Muscle layer of duodenum (tissue), 2 donors: ENCODE data around the gene CACNA1B.

Experiments
- H3K27ac ChIP-seq: one replicate; pipeline ENCODE4 v1.7.0; 2013; ENCODE audit warnings: mild to moderate bottlenecking, low read length
- H3K27me3 ChIP-seq: one replicate; pipeline ENCODE4 v1.7.0; 2013; ENCODE audit warnings: low read depth, mild to moderate bottlenecking, control low read depth, low read length
- H3K36me3 ChIP-seq, 2 donors: one replicate each; pipeline ENCODE4 v1.7.0; 2013; ENCODE audit warnings: low read length in 2 of 2, control low read depth in 1 of 2, mild to moderate bottlenecking in 1 of 2; ENCODE audit not compliant: insufficient read depth in 2 of 2, control insufficient read depth in 1 of 2
- H3K4me1 ChIP-seq, 2 donors: one replicate each; pipeline ENCODE4 v1.7.0; 2013; ENCODE audit warnings: low read length in 2 of 2, mild to moderate bottlenecking in 2 of 2, control low read depth in 1 of 2, moderate library complexity in 1 of 2; ENCODE audit not compliant: insufficient read depth in 2 of 2, control insufficient read depth in 1 of 2
- H3K4me3 ChIP-seq, 2 donors: one replicate each; pipeline ENCODE4 v1.7.0; 2013; ENCODE audit warnings: low read length in 2 of 2, low read depth in 1 of 2, mild to moderate bottlenecking in 1 of 2
- H3K9me3 ChIP-seq, 2 donors: one replicate each; pipeline ENCODE4 v1.7.0; 2013; ENCODE audit warnings: low read length in 2 of 2, control low read depth in 1 of 2, mild to moderate bottlenecking in 1 of 2; ENCODE audit not compliant: control insufficient read depth in 1 of 2
- donor health status: healthy.

Gene CACNA1B

GRCh38 chr9:137946993-137947392 lies 69.4 kb downstream of the CACNA1B start:
- Histone ChIP-seq H3K4me1 (no peaks in the 10 kb centered on the region), H3K36me3 (no peaks in the 10 kb centered on the region), H3K4me3 (no peak overlapping the region), H3K27me3 (no peaks in the 10 kb centered on the region), H3K9me3 (peaks cover 5 to 7% of the 10 kb centered on the region in 2 donors), H3K27ac (no peak overlapping the region)

DNA sequence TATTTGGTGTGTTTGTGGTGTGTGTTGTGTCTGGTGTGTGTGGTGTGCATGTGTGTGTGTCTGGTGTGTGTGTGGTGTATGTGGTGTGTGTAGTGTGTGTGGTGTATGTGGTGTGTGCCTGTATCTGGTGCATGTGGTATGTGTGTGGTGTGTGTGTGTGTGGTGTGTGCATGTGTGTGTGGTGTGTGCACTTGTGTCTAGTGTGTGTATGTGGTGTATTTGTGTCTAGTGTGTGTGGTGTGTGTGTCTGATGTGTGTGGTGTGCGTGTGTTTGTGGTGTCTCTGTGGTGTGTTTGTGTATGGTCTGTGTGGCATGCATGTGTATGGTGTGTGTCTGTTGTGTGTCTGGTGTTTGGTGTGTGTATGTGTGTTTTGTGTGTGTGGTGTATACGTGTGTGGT lies 71.1 kb downstream of the CACNA1B start:
- no peaks in the 10 kb centered on the region for H3K36me3 ChIP-seq
- no peaks in the 10 kb centered on the region for H3K27me3 ChIP-seq
- no peaks in the 10 kb centered on the region for H3K4me1 ChIP-seq
- H3K4me3 ChIP-seq, result no peak overlapping the region
- peaks cover 5 to 7% of the 10 kb centered on the region in 2 donors for H3K9me3 ChIP-seq
- H3K27ac ChIP-seq, result no peak overlapping the region

DNA sequence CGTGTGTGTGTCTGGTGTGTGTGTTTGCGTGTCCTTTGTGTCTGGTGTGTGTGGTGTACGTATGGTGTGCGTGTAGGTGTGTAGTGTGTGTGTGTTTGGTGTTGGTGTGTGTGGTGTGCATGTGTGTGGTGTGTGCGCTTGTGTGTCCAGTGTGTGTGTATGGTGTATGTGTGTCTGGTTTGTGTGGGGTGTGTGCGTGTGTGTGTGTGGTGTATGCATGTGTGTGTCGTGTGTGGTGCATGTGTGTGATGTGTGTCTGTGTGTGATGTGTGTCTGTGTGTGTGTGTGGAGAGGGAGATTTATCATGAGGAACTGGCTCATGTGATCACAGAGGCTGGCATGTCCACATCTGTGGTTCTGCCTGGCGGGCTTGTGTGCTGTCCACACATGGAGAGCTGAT lies 71.7 kb downstream of the CACNA1B start:
- H3K36me3 ChIP-seq, result no peaks in the 10 kb centered on the region
- no peak overlapping the region for H3K4me3 ChIP-seq
- no peaks in the 10 kb centered on the region for H3K27me3 ChIP-seq
- H3K27ac ChIP-seq, result no peak overlapping the region
- peaks cover 5 to 7% of the 10 kb centered on the region in 2 donors for H3K9me3 ChIP-seq
- H3K4me1 ChIP-seq, result no peaks in the 10 kb centered on the region

DNA sequence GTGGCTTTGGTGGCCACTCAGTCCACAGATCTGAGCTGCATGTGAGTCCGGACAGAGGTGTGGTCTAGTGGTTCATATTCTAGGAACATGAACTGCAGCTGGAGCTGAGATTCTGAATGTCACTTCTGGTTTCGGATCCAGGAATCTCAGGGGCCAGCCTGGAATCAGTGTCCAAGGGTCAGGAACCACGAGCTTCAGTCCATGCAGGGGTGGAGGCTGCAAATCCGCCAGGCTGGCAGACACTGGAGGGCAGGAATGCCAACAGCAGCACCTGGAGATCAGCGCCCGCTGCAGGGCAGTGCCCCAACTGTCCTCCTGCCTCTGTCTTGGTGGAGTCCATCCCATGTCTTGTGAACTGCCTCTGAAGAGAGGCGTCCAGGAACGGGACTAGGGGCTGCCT lies 73.5 kb downstream of the CACNA1B start:
- Histone ChIP-seq H3K9me3 (no peaks in the 10 kb centered on the region), H3K4me1 (no peaks in the 10 kb centered on the region), H3K36me3 (no peaks in the 10 kb centered on the region), H3K27ac (no peak overlapping the region), H3K4me3 (no peak overlapping the region), H3K27me3 (no peaks in the 10 kb centered on the region)

DNA sequence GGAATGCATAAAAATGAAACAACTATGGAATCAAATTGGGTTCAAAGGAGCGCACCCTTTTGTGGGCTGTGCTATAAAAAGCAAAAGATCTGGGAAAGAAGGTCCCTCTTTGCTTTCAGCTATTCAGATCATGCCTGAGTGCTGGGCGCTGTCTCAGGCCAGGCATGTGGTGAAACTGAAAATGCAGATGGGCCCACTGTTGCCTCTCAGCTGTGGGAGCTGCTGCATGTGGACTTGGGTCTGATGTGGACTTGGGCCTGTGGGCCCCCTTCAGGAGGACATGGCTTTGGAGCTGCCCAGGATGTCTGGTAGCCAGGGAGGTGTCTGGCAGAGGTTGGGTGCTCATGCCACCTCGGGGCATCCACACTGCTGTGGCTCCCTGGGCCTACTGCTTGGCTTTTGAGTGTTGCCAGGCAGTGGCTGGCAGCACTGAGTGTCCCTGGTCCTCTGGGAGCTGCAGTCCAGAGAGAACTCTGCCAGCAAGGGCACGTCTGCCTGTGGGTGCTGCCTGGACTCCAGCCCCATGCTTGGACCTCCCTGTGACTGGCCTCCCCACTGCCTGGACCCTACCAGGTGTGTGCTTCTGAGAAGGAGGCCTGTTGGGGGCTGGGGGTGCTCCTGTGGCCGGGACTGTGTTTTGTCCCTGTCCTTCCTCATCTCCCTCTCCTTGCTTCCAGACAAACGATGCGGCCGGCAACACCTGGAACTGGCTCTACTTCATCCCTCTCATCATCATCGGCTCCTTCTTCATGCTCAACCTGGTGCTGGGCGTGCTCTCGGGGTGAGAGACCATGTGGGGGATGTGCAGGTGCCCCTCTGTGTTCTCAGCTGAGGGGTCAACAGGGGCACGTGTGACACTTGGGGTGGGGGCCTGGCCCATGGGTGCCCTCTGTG lies 74.3 kb downstream of the CACNA1B start:
- H3K27me3 ChIP-seq, result no peaks in the 10 kb centered on the region
- H3K36me3 ChIP-seq, result no peaks in the 10 kb centered on the region
- no peak overlapping the region for H3K4me3 ChIP-seq
- H3K4me1 ChIP-seq, result no peaks in the 10 kb centered on the region
- H3K9me3 ChIP-seq, result no peaks in the 10 kb centered on the region
- no peak overlapping the region for H3K27ac ChIP-seq

- H3K9me3 ChIP-seq, result no peaks in the 10 kb centered on the region
- no peak overlapping the region for H3K27ac ChIP-seq
- H3K4me1 ChIP-seq, result no peaks in the 10 kb centered on the region
- H3K36me3 ChIP-seq, result no peaks in the 10 kb centered on the region
- H3K27me3 ChIP-seq, result no peaks in the 10 kb centered on the region
- no peak overlapping the region for H3K4me3 ChIP-seq
Measured at GRCh38 chr9:137952976-137953666, 75.5 kb downstream of the CACNA1B start.

- no peaks in the 10 kb centered on the region for H3K36me3 ChIP-seq
- H3K27ac ChIP-seq, result no peak overlapping the region
Measured at GRCh38 chr9:137953683-137954438, 76.3 kb downstream of the CACNA1B start.

DNA sequence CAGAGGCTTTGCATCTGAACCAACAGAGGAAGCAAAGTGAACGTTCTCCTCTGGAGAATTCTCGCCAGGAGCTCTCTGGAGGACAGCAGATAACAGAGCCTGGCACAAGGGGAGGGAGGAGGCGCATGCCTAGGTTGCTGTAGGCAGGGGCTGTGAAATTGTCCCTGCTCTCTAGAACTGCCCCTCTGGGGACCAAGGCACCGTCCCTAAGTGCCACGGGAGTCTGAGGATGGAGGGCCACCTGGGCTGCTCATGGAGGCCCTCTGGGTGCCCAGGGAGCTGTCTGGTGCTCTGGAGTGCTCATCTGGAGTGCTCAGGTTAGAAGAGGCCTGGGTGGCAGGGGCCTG lies 77.6 kb downstream of the CACNA1B start:
- H3K9me3 ChIP-seq, result no peaks in the 10 kb centered on the region
- H3K27me3 ChIP-seq, result no peaks in the 10 kb centered on the region
- no peaks in the 10 kb centered on the region for H3K36me3 ChIP-seq
- no peak overlapping the region for H3K27ac ChIP-seq
- no peaks in the 10 kb centered on the region for H3K4me1 ChIP-seq
- no peak overlapping the region for H3K4me3 ChIP-seq

More at GRCh38 chr9:137953683-137954438, 76.3 kb downstream of the CACNA1B start:
- Histone ChIP-seq H3K4me1 (no peaks in the 10 kb centered on the region), H3K4me3 (no peak overlapping the region), H3K9me3 (no peaks in the 10 kb centered on the region), H3K27me3 (no peaks in the 10 kb centered on the region)

GRCh38 chr9:137955586-137955985 lies 78.0 kb downstream of the CACNA1B start:
- Histone ChIP-seq H3K4me1 (no peaks in the 10 kb centered on the region), H3K36me3 (no peaks in the 10 kb centered on the region), H3K27me3 (no peaks in the 10 kb centered on the region), H3K27ac (no peak overlapping the region), H3K9me3 (no peaks in the 10 kb centered on the region), H3K4me3 (no peak overlapping the region)

DNA sequence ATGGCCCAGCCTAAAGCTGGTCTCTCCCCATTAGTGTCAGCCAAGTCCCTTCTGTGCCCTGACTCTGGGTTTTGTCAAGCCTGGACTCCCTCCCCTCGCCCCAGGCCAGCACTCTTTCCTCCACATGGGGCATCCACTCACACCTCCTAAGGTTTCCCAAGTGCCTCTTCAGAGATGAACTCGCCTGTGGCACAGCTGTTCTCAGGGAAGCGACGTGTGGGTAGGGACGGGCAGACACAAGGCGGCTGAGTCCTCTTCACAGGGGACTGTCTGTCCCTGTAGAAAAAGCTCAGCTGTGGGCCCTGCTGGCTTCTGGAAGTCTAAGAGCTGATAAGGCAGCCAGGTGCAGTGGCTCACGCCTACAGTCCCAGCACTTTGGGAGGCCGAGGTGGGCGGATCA lies 78.5 kb downstream of the CACNA1B start:
- Histone ChIP-seq H3K9me3 (no peaks in the 10 kb centered on the region), H3K4me3 (no peak overlapping the region), H3K4me1 (no peaks in the 10 kb centered on the region), H3K36me3 (no peaks in the 10 kb centered on the region), H3K27ac (no peak overlapping the region), H3K27me3 (no peaks in the 10 kb centered on the region)

- Histone ChIP-seq H3K27ac (no peak overlapping the region), H3K27me3 (no peaks in the 10 kb centered on the region), H3K36me3 (no peaks in the 10 kb centered on the region), H3K4me3 (no peak overlapping the region), H3K9me3 (no peaks in the 10 kb centered on the region), H3K4me1 (no peaks in the 10 kb centered on the region)
Measured at GRCh38 chr9:137956688-137957385, 79.3 kb downstream of the CACNA1B start.
